Natural killer cell (primary cell): ENCODE results near the gene CCDC178. TPM values are rescaled to one million over a fixed set of nuclear protein-coding genes. Genes with fewer than 3 reads are reported as not detected.

Source experiments
- ATAC-seq, 3 donors: fragments of 150-1000 bp in 2 of 3; fragments of 200-7000 bp in 1 of 3; cut with Tn5 transposase; 1 replicate in 1 of 3; 2 replicates in 2 of 3; pipeline ENCODE4 v1.10.0; 2021; ENCODE audit warnings: mild to moderate bottlenecking in 2 of 3, moderate library complexity in 2 of 3
- DNase-seq, 2 donors: peaks; one replicate each; pipeline versions ENCODE4 v3.0.0 to v3.0.0-alpha.2; 2013 to 2021; ENCODE audit warnings: mixed read lengths in 1 of 2
- H3K27ac ChIP-seq: one replicate; pipeline ENCODE4 v1.5.1; 2013; ENCODE audit warnings: mild to moderate bottlenecking, low read length
- H3K27me3 ChIP-seq: one replicate; pipeline ENCODE4 v1.6.1; 2013; ENCODE audit warnings: low read length; ENCODE audit not compliant: control insufficient read depth, insufficient read depth
- H3K36me3 ChIP-seq: one replicate; pipeline ENCODE4 v1.6.1; 2013; ENCODE audit warnings: low read length; ENCODE audit not compliant: control insufficient read depth, insufficient read depth
- H3K4me1 ChIP-seq: one replicate; pipeline ENCODE4 v1.6.1; 2013; ENCODE audit warnings: low read length; ENCODE audit not compliant: control insufficient read depth, insufficient read depth
- H3K4me3 ChIP-seq: one replicate; pipeline ENCODE4 v1.5.1; 2013; ENCODE audit warnings: low read length
- H3K9me3 ChIP-seq: one replicate; pipeline ENCODE4 v1.6.1; 2013; ENCODE audit warnings: low read length; ENCODE audit not compliant: control insufficient read depth, insufficient read depth
- H3K27ac Mint-ChIP-seq, 2 donors: one replicate each; pipeline ENCODE4 v1.8.0; 2022; ENCODE audit warnings: mild to moderate bottlenecking in 2 of 2, mixed read lengths in 2 of 2, moderate library complexity in 1 of 2
- H3K27me3 Mint-ChIP-seq, 2 donors: one replicate each; pipeline ENCODE4 v1.8.0; 2022; ENCODE audit warnings: low read depth in 2 of 2, mixed read lengths in 2 of 2
- H3K36me3 Mint-ChIP-seq: one replicate; pipeline ENCODE4 v1.8.0; 2022; ENCODE audit warnings: mixed read lengths
- H3K4me1 Mint-ChIP-seq, 2 donors: one replicate each; pipeline ENCODE4 v1.8.0; 2022; ENCODE audit warnings: mixed read lengths in 2 of 2
- H3K4me3 Mint-ChIP-seq: one replicate; pipeline ENCODE4 v1.8.0; 2022; ENCODE audit warnings: mild to moderate bottlenecking, moderate library complexity, mixed read lengths
- H3K9me3 Mint-ChIP-seq, 2 donors: one replicate each; pipeline ENCODE4 v1.8.0; 2022; ENCODE audit warnings: mixed read lengths in 2 of 2
- CTCF ChIP-seq: fragments of 200-600 bp; IDR thresholded peaks from one replicate; pipeline ENCODE4 v1.8.0; 2022; ENCODE audit warnings: antibody characterized with exemption
- WGBS: methylation state at CpG from one replicate; pipeline ENCODE4 v1.1.7; 2013; ENCODE audit warnings: missing lambda C conversion rate; ENCODE audit not compliant: insufficient coverage; 5-methylcytosine and 5-hydroxymethylcytosine counted together
- intact Hi-C: fragments of 100-400 bp; cut with micrococcal nuclease; formaldehyde crosslinking; loops from one replicate; pipeline ENCODE4 v1.14.2; 2022
- total RNA-seq, 4 donors: library from RNA; stranded (reverse); fragments of 120-200 nt in 1 of 4; gene quantifications; one replicate each; pipeline versions ENCODE4 v1.2.3 to v1.2.4, GENCODE V29; 2013 to 2022

CCDC178 gene
- total RNA-seq, 3 donors from 2014 or later (not counting 1 experiment from before 2014, with no cell fraction given), result not detected

DNA sequence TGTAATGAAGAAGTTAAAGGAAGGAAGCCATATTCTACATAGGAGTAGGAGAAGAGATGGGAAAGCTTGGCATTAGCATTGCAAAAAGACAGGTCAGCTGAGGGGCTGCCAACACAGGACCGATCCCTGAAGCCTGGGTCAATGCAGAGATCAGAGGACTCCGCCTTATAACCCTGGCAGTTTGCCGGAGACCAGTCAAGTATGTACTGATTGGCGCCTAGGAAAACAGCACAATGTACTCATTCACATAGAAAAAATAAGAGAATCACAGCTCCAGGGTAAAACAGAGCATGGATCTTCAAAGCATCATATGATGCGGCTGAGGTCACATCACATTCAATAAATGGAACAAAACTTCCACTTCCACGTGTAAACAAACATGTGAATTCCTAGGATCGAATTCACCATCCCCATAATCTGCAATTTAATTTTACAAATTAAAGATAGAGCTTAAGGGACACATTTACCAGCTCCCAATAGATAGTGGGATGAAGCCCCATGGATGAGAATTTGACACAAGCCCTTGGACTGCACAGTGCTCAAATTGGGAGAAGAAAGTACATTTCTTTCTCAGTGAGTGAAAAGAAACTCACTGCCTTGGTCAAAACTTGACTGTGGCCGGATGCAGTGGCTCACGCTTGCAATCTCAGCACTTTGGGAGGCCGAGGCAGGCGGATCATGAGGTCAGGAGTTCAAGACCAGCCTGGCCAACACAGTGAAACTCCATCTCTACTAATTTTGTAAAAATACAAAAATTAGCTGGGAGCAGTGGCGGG is 532.7 kb downstream of the CCDC178 start:
- 93% methylated on average over 11 of the region's 12 CpGs for WGBS
- H3K4me3 ChIP-seq, result no peak overlapping the region
- Mint-ChIP-seq H3K9me3 (peaks cover 6 to 12% of the 10 kb centered on the region in 2 donors), H3K36me3 (no peaks in the 10 kb centered on the region), H3K4me1 (no peaks in the 10 kb centered on the region), H3K27me3 (peaks cover 0 to 1% of the 10 kb centered on the region in 2 donors), H3K27ac (no peak overlapping the region), H3K4me3 (no peak overlapping the region)
- ATAC-seq, result no peak
- no peaks in the 10 kb centered on the region for H3K9me3 ChIP-seq
- TF ChIP-seq CTCF, result no peak
- H3K27me3 ChIP-seq, result no peaks in the 10 kb centered on the region
- DNase-seq, result no peak
- no peak overlapping the region for H3K27ac ChIP-seq
- no peaks in the 10 kb centered on the region for H3K36me3 ChIP-seq
- intact Hi-C loops, result no loop called here
- H3K4me1 ChIP-seq, result no peaks in the 10 kb centered on the region

GRCh38 chr18:32907311-32907585 is 533.3 kb downstream of the CCDC178 start:
- Histone ChIP-seq H3K27me3 (no peaks in the 10 kb centered on the region), H3K27ac (no peak overlapping the region), H3K36me3 (no peaks in the 10 kb centered on the region), H3K4me3 (no peak overlapping the region), H3K4me1 (no peaks in the 10 kb centered on the region), H3K9me3 (no peaks in the 10 kb centered on the region)
- Mint-ChIP-seq H3K9me3 (peaks cover 5 to 10% of the 10 kb centered on the region in 2 donors), H3K27ac (no peak overlapping the region), H3K27me3 (no peaks in the 10 kb centered on the region), H3K4me3 (no peak overlapping the region), H3K4me1 (no peaks in the 10 kb centered on the region), H3K36me3 (no peaks in the 10 kb centered on the region)
- DNase-seq (no peak), ATAC-seq (no peak)
- intact Hi-C loops, result no loop called here
- TF ChIP-seq CTCF, result no peak
- WGBS, result 95% methylated on average over 3 of the region's 3 CpGs

DNA sequence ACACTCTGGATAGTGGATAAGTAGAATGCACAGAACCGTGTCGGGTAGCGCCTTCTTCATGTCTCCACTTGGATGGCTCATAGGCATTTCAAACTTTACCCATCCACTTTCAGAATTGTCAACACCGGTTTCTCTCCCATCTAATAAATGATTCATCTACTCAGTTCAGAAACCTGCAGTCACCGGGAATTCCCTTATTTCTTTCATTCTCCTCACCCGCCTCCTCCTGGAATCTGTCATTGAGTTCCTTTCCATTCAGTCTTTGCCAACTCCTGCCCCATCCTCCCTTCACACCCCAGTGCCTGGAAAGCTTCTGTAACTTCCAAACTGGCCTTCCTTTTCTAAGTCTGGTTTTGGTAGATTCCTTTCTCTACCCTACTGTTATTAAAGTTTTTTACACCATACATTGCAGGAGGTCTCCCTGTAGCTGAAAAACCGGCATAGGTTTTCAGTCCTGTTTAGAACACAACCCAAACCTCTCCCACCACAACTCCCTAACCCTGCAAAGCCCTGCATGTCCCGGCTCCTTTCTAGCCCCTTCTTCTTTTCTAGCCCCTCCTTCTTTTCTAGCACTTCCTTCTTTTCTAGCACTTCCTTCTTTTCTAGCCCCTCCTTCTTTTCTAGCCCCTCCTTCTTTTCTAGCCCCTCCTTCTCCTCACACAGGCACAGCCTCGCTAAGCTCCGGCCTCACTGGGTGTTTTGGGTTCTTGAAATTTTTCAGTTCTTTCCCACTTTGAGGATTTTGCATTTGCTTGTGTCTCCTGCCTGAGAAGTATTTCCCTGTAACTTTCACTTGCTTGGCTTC is 533.8 kb downstream of the CCDC178 start:
- no peak overlapping the region for H3K4me3 Mint-ChIP-seq
- H3K27me3 Mint-ChIP-seq, result no peaks in the 10 kb centered on the region
- intact Hi-C loops, result no loop called here
- H3K27me3 ChIP-seq, result no peaks in the 10 kb centered on the region
- H3K27ac Mint-ChIP-seq, result no peak overlapping the region
- H3K36me3 ChIP-seq, result no peaks in the 10 kb centered on the region
- H3K9me3 ChIP-seq, result no peaks in the 10 kb centered on the region
- H3K4me1 ChIP-seq, result no peaks in the 10 kb centered on the region
- 92% methylated on average over 8 of the region's 10 CpGs for WGBS
- DNase-seq (no peak), ATAC-seq (no peak)
- H3K4me3 ChIP-seq, result no peak overlapping the region
- no peaks in the 10 kb centered on the region for H3K36me3 Mint-ChIP-seq
- no peak overlapping the region for H3K27ac ChIP-seq
- no peak for TF ChIP-seq CTCF
- peaks cover 5 to 10% of the 10 kb centered on the region in 2 donors for H3K9me3 Mint-ChIP-seq
- no peaks in the 10 kb centered on the region for H3K4me1 Mint-ChIP-seq
